Mesendoderm (in vitro differentiated cells): ENCODE data around the gene SEC24C.
A peak's percentile ranks its signal among the peaks of the same experiment; 100 is the strongest.
"Not testable (repeated sequence)": the region's sequence is repeated elsewhere in the genome, so short reads cannot be mapped to it uniquely, and the experiment has no call there.

Experiments used
- DNase-seq: peaks from one replicate; pipeline ENCODE4 v3.0.0; 2013
- H2AK5ac ChIP-seq: 2 replicates; pipeline ENCODE4 v1.6.1; 2013; ENCODE audit warnings: low read length, inconsistent platforms
- H2BK120ac ChIP-seq: 2 replicates; pipeline ENCODE4 v1.6.1; 2013; ENCODE audit warnings: low read depth, mild to moderate bottlenecking, low read length, moderate library complexity, mixed read lengths
- H2BK15ac ChIP-seq: replicated peaks from 2 replicates; pipeline ENCODE4 v1.6.1; 2013; ENCODE audit warnings: low read depth, mild to moderate bottlenecking, moderate library complexity
- H2BK5ac ChIP-seq: 2 replicates; pipeline ENCODE4 v1.6.1; 2013; ENCODE audit warnings: low read length, inconsistent platforms
- H3K18ac ChIP-seq: 2 replicates; pipeline ENCODE4 v1.6.1; 2013; ENCODE audit warnings: mild to moderate bottlenecking, low read length, mixed read lengths
- H3K23ac ChIP-seq: one replicate; pipeline ENCODE4 v1.6.1; 2013; ENCODE audit warnings: low read length
- H3K27ac ChIP-seq: 2 replicates; pipeline ENCODE4 v1.5.1; 2013; ENCODE audit warnings: low read depth, mild to moderate bottlenecking, inconsistent platforms, low read length, moderate library complexity
- H3K27me3 ChIP-seq: 2 replicates; pipeline ENCODE4 v1.6.1; 2013; ENCODE audit warnings: low read length, control low read depth, mild to moderate bottlenecking, inconsistent platforms; ENCODE audit not compliant: insufficient read depth, poor library complexity
- H3K36me3 ChIP-seq: 2 replicates; pipeline ENCODE4 v1.6.1; 2013; ENCODE audit warnings: low read length, inconsistent platforms; ENCODE audit not compliant: control insufficient read depth, insufficient read depth
- H3K4ac ChIP-seq: one replicate; pipeline ENCODE4 v1.6.1; 2013; ENCODE audit warnings: low read depth, mild to moderate bottlenecking, low read length, moderate library complexity
- H3K4me1 ChIP-seq: 2 replicates; pipeline ENCODE4 v1.6.1; 2013; ENCODE audit warnings: low read depth, low read length, inconsistent platforms; ENCODE audit not compliant: control insufficient read depth
- H3K4me2 ChIP-seq: 2 replicates; pipeline ENCODE4 v1.6.1; 2013; ENCODE audit warnings: low read length
- H3K4me3 ChIP-seq: 2 replicates; pipeline ENCODE4 v1.5.1; 2013; ENCODE audit warnings: mild to moderate bottlenecking, low read length
- H3K56ac ChIP-seq: one replicate; pipeline ENCODE4 v1.6.1; 2013; ENCODE audit warnings: low read length
- H3K79me1 ChIP-seq: 2 replicates; pipeline ENCODE4 v1.6.1; 2013; ENCODE audit warnings: low read length, inconsistent platforms
- H3K79me2 ChIP-seq: 2 replicates; pipeline ENCODE4 v1.6.1; 2013; ENCODE audit warnings: mild to moderate bottlenecking, low read length; ENCODE audit not compliant: control insufficient read depth, insufficient read depth
- H3K9ac ChIP-seq: 2 replicates; pipeline ENCODE4 v1.6.1; 2013; ENCODE audit warnings: low read length, inconsistent platforms
- H4K5ac ChIP-seq: one replicate; pipeline ENCODE4 v1.6.1; 2013; ENCODE audit warnings: low read length
- H4K8ac ChIP-seq: one replicate; pipeline ENCODE4 v1.6.1; 2013; ENCODE audit warnings: low read depth, mild to moderate bottlenecking, control low read depth, low read length, moderate library complexity
- WGBS: extraction: QIAGEN DNeasy Blood & Tissue Kit; methylation state at CpG from one replicate; pipeline ENCODE4 v1.1.7; 2013; ENCODE audit warnings: low lambda C conversion rate, missing lambda C conversion rate; ENCODE audit not compliant: insufficient coverage; ENCODE audit errors: extremely low coverage; 5-methylcytosine and 5-hydroxymethylcytosine counted together

SEC24C gene

DNA sequence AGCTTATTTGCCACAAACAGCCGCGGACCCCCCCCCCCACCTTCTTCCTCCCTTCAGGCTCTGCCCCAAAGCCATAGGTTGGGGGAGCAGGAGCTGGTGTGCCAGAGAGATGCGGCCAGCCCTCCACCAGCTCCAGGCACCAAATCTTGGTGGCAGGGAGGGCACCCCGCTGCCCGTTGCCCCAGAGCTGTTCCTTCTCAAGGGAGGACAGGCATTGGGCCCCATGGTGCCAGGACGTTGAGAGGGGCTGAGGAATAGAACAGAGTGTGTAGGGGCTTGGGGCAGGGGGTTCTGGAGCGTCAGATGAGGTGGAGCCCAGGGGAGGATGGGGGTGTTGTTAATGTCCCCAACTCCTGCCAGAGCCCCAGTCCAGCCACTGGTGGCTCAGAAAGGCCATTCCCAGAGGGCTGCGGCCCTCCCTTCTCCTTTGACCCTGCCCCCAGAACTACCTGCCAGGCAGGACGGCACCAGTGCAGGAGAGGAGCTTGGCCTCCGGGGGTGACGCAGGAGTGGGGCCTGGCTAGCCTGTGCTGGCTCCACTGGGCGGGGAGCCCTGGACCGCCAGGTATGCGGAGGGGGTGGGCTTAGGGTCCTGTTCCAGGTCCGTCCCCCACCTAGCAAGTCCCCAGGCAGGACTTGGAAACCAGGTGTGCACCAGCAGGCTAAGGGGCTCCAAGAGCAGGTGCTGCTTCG, 10.0 kb upstream of the SEC24C start:
- Histone ChIP-seq H3K9ac (no peak overlapping the region), H3K56ac (no peak overlapping the region), H3K79me1 (peaks cover 2% of the 10 kb centered on the region), H3K4me2 (no peak overlapping the region), H4K5ac (no peak overlapping the region), H2BK15ac (no peak overlapping the region), H3K23ac (no peak overlapping the region), H3K18ac (no peak overlapping the region), H3K27me3 (no peaks in the 10 kb centered on the region), H2BK5ac (no peak overlapping the region), H3K4ac (no peak overlapping the region), H3K4me1 (no peaks in the 10 kb centered on the region), H2AK5ac (no peak overlapping the region), H3K4me3 (no peak overlapping the region), H2BK120ac (no peak overlapping the region), H4K8ac (no peak overlapping the region), H3K79me2 (no peaks in the 10 kb centered on the region), H3K27ac (no peak overlapping the region), H3K36me3 (no peaks in the 10 kb centered on the region)
- WGBS = no CpG with 5 or more reads among the region's 16 CpGs
- DNase-seq = no peak

DNA sequence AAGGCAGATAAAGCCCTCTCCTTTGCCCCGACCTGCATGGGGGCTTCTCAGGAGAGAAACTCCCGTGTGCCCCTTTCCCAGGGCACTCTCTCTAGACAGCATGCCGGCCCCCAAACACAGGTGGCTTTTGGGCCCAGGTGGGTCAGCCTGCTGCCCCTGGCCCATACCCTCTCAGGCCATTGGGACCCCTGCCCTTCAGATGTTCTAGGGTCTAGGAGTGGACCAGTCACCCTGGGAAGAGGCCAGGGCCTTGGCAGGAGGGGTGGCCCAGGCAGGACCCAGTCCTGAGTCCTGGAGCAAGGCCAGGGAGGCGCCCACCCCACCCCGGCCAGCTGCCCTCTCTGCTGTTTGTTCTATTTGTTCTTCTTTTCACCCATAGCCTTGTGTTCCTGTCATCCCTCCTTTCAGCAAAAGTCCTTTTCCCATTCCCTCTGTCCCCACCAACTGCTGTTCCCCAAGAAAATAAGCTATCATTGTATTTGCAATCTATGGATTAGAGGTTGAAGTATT, 9.3 kb upstream of the SEC24C start:
- H3K18ac ChIP-seq = no peak overlapping the region
- no peak overlapping the region for H3K4ac ChIP-seq
- H3K56ac ChIP-seq = no peak overlapping the region
- no peak overlapping the region for H2BK15ac ChIP-seq
- no peak overlapping the region for H2BK5ac ChIP-seq
- no peaks in the 10 kb centered on the region for H3K36me3 ChIP-seq
- H3K79me2 ChIP-seq = no peaks in the 10 kb centered on the region
- H3K27ac ChIP-seq = no peak overlapping the region
- H3K4me2 ChIP-seq = no peak overlapping the region
- no CpG with 5 or more reads among the region's 5 CpGs for WGBS
- no peak overlapping the region for H3K23ac ChIP-seq
- H2AK5ac ChIP-seq = no peak overlapping the region
- no peak overlapping the region for H3K9ac ChIP-seq
- no peak overlapping the region for H2BK120ac ChIP-seq
- H4K5ac ChIP-seq = no peak overlapping the region
- no peak for DNase-seq
- H4K8ac ChIP-seq = no peak overlapping the region
- H3K27me3 ChIP-seq = no peaks in the 10 kb centered on the region
- H3K4me3 ChIP-seq = no peak overlapping the region
- H3K79me1 ChIP-seq = peaks cover 2% of the 10 kb centered on the region
- H3K4me1 ChIP-seq = no peaks in the 10 kb centered on the region

DNA sequence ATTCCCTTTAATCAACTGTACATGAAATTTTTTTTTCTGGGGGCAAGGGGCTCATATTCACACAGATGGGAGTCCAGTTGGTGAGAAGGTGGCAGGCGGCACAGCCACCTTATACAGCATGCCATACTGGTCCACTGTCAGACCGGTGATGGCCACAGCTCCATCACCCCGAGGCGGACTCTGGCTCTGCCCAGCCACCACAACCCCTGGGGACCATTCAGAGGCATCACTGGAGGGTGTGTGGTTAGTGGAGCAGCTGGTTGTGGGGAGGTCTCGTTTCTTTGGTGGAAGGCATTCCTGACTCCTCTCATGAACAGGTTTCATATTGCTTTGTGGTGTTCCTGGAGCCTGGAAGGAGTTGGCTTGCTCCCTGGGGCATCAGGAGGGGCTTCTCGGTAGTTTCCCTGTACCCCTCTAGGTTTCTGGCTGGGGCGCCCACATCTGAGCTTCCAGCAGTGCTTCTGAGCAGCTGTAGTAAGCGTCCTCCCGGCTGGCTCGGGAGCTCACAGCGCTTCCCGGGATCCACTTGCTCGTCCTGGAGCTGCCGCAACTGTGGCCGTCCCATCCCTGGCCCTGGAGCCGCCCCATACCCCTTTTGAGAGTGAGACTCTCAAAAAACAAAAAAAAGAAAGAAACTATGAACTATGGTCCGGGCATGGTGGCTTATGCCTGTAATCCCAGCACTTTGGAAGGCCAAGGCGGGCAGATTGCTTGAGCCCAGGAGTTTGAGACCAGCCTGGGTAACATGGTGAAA, 3.5 kb upstream of the SEC24C start:
- H3K27me3 ChIP-seq, H3K4me3 ChIP-seq, H4K5ac ChIP-seq, H3K18ac ChIP-seq, H3K9ac ChIP-seq, H3K23ac ChIP-seq, H3K36me3 ChIP-seq, DNase-seq, H3K4me2 ChIP-seq, H2AK5ac ChIP-seq, H4K8ac ChIP-seq, H3K79me1 ChIP-seq, H2BK15ac ChIP-seq, H2BK5ac ChIP-seq, H3K56ac ChIP-seq, H3K79me2 ChIP-seq, H2BK120ac ChIP-seq, H3K27ac ChIP-seq: not testable (repeated sequence)
- Histone ChIP-seq H3K4ac (peak overlapping the region; percentile 27), H3K4me1 (peaks cover 13% of the 10 kb centered on the region)
- WGBS = no CpG with 5 or more reads among the region's 18 CpGs

DNA sequence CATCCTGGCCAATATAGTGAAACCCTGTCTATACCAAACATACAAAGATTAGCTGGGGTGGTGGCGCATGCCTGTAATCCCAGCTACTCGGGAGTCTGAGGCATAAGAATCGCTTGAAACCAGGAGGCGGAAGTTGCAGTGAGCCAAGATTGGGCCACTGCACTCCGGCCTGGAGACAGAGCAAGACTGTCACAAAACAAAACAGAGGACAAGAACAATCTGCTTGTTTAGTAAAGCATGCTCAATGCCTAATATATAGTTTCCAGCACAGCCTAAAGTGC, 1.8 kb upstream of the SEC24C start:
- Histone ChIP-seq H3K79me1 (peaks cover 10% of the 10 kb centered on the region), H3K9ac (no peak overlapping the region), H4K8ac (no peak overlapping the region), H3K27ac (peak overlapping the region; percentile 7), H3K36me3 (peaks cover 3% of the 10 kb centered on the region), H2BK5ac (no peak overlapping the region), H3K4me1 (peaks cover 13% of the 10 kb centered on the region), H3K27me3 (no peaks in the 10 kb centered on the region), H3K4me3 (no peak overlapping the region), H2BK15ac (no peak overlapping the region), H3K79me2 (peaks cover 5% of the 10 kb centered on the region), H3K23ac (no peak overlapping the region), H2BK120ac (no peak overlapping the region), H3K4ac (no peak overlapping the region), H3K4me2 (no peak overlapping the region), H2AK5ac (peak overlapping the region; percentile 18), H3K18ac (no peak overlapping the region), H4K5ac (no peak overlapping the region), H3K56ac (peak overlapping the region; percentile 50)
- no peak for DNase-seq
- no CpG with 5 or more reads among the region's 5 CpGs for WGBS

DNA sequence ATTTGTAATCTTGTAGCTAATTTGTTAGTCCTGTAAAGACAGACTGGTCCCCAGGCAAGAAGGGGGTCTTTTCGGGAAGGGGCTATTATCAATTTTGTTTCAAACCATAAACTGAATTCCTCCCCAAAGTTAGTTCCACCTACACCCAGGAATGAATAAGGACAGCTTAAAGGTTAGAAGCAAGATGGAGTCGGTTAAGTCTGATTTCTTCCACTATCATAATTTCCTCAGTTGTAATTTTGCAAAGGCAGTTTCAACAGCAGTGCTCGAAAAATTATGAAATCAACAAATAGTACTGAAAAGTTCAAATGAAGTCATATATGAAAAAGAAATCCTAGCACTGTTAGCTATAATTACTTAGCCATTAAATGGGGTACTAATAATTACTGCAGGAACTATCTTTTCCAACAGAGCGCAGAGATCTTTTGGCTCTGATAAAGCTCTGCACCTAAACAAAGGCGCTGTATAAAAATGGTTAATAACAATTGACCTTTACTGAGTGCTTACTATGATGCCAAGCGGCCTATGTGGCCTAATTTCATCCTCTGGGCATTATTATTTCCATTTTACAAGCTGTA, 756 bp upstream of the SEC24C start:
- Histone ChIP-seq H3K56ac (peak overlapping the region; percentile 96), H3K4me1 (peaks cover 13% of the 10 kb centered on the region), H2AK5ac (peak overlapping the region; percentile 56), H3K27ac (peak overlapping the region; percentile 51), H2BK15ac (no peak overlapping the region), H3K27me3 (no peaks in the 10 kb centered on the region), H2BK5ac (peak overlapping the region; percentile 94), H3K4me2 (peak overlapping the region; percentile 80), H3K79me1 (peaks cover 10% of the 10 kb centered on the region), H4K8ac (no peak overlapping the region), H3K4me3 (peak overlapping the region; percentile 92), H3K4ac (peak overlapping the region; percentile 97), H3K23ac (peak overlapping the region; percentile 91), H3K18ac (peak overlapping the region; percentile 81), H2BK120ac (no peak overlapping the region), H4K5ac (peak overlapping the region; percentile 99), H3K9ac (peak overlapping the region; percentile 94), H3K79me2 (peaks cover 5% of the 10 kb centered on the region), H3K36me3 (peaks cover 3% of the 10 kb centered on the region)
- DNase-seq = no peak
- WGBS = no CpG with 5 or more reads among the region's 6 CpGs
